ENCODE results near the gene SND1.

GRCh38 chr7:127847641-127848040 lies 195.6 kb downstream of the SND1 start:
- TF ChIP-seq POLR2A (IDR thresholded peaks at IDR 0.05; ENCODE audit: low read length) (no peak), GATA1 (IDR thresholded peaks at IDR 0.05; ENCODE audit: low read depth, low read length) (no peak)

All from erythroblast (primary cell).